Activated T-helper 1 cell treated with anti-CD3 and anti-CD28 coated beads, Interleukin-12 subunit alpha, Interleukin-12 subunit beta, Interleukin-2, Interleukin-4 antibody, amounts not matched to agents 30 ng/mL and 10 ng/mL and 1 ng/mL, durations not matched to agents 14 hours and 24 hours and 36 hours (primary cell): ENCODE measurements around the gene DNAJB8. TPM values are rescaled to one million over a fixed set of nuclear protein-coding genes. Genes with fewer than 3 reads are reported as not detected.

Experiments used
- DNase-seq: peaks from one replicate; pipeline ENCODE4 v3.0.0; 2021; ENCODE audit warnings: low spot score
- H3K27ac Mint-ChIP-seq: one replicate; pipeline ENCODE4 v1.8.0; 2021; ENCODE audit warnings: mild to moderate bottlenecking, mixed read lengths
- H3K27me3 Mint-ChIP-seq: one replicate; pipeline ENCODE4 v1.8.0; 2022; ENCODE audit warnings: mild to moderate bottlenecking, moderate library complexity, mixed read lengths; ENCODE audit not compliant: insufficient read depth
- H3K36me3 Mint-ChIP-seq: one replicate; pipeline ENCODE4 v1.8.0; 2021; ENCODE audit warnings: low read depth, mixed read lengths
- H3K4me1 Mint-ChIP-seq: one replicate; pipeline ENCODE4 v1.8.0; 2021; ENCODE audit warnings: low read depth, mixed read lengths
- H3K4me3 Mint-ChIP-seq: one replicate; pipeline ENCODE4 v1.8.0; 2021; ENCODE audit warnings: mild to moderate bottlenecking, moderate library complexity, mixed read lengths
- H3K9me3 Mint-ChIP-seq: one replicate; pipeline ENCODE4 v1.8.0; 2021; ENCODE audit warnings: mixed read lengths
- intact Hi-C: fragments of 100-400 bp; cut with micrococcal nuclease; formaldehyde crosslinking; loops from one replicate; pipeline ENCODE4 v1.15.1; 2024
- total RNA-seq: library from RNA; stranded (reverse); gene quantifications from 2 replicates; pipeline ENCODE4 v1.2.3, GENCODE V29; 2022

DNAJB8 gene
- total RNA-seq, 1 donor from 2014 or later = not detected

- H3K4me1 Mint-ChIP-seq = no peaks in the 10 kb centered on the region
- intact Hi-C loops = loop anchor here (2.0 kb wide), 1 partner anchor 157 kb away; no protein-coding TSS in a partner anchor
- no peak overlapping the region for H3K27ac Mint-ChIP-seq
- no peak overlapping the region for H3K4me3 Mint-ChIP-seq
- peaks cover 4% of the 10 kb centered on the region for H3K36me3 Mint-ChIP-seq
- H3K9me3 Mint-ChIP-seq = no peaks in the 10 kb centered on the region
- H3K27me3 Mint-ChIP-seq = peaks cover 32% of the 10 kb centered on the region
- no peak for DNase-seq
Observed at GRCh38 chr3:128427872-128428822, 38.5 kb downstream of the DNAJB8 start.

DNA sequence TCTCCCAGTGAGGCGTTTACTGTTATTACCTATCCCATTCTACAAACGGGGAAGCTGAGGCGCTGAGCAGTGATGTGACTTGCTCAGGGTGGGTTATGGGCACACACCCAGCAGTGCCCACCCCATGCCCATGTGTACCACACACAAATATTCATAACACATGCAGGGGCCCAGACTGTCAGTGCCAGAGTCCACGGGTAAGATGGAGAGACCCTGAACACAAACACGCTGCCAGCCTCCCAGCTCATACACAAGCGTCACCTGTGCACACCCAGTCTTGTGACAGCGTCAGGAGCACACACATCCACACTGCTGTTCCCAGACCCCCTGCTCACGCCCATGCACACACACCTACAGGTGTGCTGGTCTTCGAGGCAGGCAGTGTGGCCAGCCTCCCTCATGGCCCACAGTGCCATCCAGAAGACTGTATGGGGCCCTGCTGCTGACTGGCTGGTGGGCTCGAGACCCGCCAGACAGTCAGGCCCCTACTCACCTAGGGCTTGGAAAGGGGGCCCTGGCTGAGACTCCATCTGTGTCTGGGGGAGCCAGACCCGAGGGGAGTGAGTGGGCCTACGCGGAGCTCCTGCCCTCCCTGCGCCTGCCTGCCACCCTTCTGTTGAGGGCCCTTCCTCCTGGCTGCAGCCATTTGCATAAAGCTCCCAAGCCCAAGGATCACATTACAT lies 39.4 kb downstream of the DNAJB8 start:
- DNase-seq = no peak
- H3K27ac Mint-ChIP-seq = no peak overlapping the region
- peaks cover 29% of the 10 kb centered on the region for H3K27me3 Mint-ChIP-seq
- no peaks in the 10 kb centered on the region for H3K9me3 Mint-ChIP-seq
- H3K36me3 Mint-ChIP-seq = peaks cover 4% of the 10 kb centered on the region
- no peaks in the 10 kb centered on the region for H3K4me1 Mint-ChIP-seq
- H3K4me3 Mint-ChIP-seq = no peak overlapping the region
- intact Hi-C loops = loop anchor here (2.0 kb wide), 1 partner anchor 157 kb away; no protein-coding TSS in a partner anchor

GRCh38 chr3:128426128-128426921 lies 40.4 kb downstream of the DNAJB8 start:
- DNase-seq = peak; percentile 52
- Mint-ChIP-seq H3K4me3 (no peak overlapping the region), H3K36me3 (no peaks in the 10 kb centered on the region), H3K27ac (no peak overlapping the region), H3K27me3 (peaks cover 21% of the 10 kb centered on the region), H3K9me3 (no peaks in the 10 kb centered on the region), H3K4me1 (no peaks in the 10 kb centered on the region)
- intact Hi-C loops = loop anchor here (1.0 to 2.0 kb wide), 3 partner anchors 71 to 182 kb away; no protein-coding TSS in a partner anchor

DNA sequence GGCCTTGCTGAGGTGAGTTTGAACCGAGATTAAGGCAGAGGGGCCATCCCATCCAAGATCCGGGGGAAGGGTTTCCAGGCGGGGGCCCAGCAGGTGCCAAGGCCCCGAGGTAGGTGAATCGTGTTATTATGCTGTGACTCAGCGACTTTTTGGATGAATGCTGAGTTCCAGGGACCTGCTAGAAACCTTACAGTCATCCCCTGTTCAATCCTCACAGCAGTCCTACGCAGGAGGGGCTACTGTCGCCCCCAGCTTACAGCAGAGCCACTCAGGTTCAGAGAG lies 40.9 kb downstream of the DNAJB8 start:
- Mint-ChIP-seq H3K9me3 (no peaks in the 10 kb centered on the region), H3K4me1 (no peaks in the 10 kb centered on the region), H3K36me3 (no peaks in the 10 kb centered on the region), H3K27ac (no peak overlapping the region), H3K27me3 (peaks cover 17% of the 10 kb centered on the region), H3K4me3 (no peak overlapping the region)
- no peak for DNase-seq
- intact Hi-C loops = loop anchor here (1.0 to 2.0 kb wide), 3 partner anchors 72 to 183 kb away; no protein-coding TSS in a partner anchor

DNA sequence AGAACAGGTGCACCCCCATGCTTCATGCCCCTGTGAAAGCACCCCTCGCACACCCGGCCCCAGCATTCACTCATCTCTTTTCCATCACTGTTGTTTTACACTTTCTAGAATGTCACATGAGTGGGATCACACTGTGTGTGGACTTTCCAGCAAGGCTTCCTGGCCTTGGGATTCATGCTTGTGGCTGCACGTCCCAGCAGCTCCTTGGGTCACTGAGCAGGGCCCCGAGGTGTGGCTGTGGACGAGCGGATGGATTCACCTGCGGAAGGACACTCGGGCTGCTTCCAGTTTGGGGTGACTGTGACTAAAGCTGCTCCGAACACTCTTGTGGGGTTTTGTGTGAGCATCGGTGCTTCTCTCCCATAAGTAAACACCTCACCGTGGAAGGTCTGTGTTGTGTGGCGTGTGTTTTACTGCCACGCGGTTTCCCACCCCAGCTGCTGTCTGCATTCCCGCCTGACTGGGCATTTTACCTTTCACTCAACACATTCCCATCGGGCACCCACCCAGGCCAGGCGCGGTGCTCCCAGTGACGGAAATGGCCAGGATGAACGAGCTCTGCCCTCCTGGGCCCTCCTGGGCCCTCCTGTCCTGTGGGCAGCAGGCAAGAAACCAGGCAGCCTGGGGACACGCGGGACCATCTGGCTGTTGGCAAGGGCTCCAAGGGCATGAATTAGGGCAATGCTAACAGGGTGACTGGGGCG lies 41.4 kb downstream of the DNAJB8 start:
- H3K27ac Mint-ChIP-seq = no peak overlapping the region
- H3K36me3 Mint-ChIP-seq = no peaks in the 10 kb centered on the region
- no peaks in the 10 kb centered on the region for H3K9me3 Mint-ChIP-seq
- intact Hi-C loops = no loop called here
- H3K4me1 Mint-ChIP-seq = no peaks in the 10 kb centered on the region
- H3K27me3 Mint-ChIP-seq = peaks cover 12% of the 10 kb centered on the region
- no peak for DNase-seq
- no peak overlapping the region for H3K4me3 Mint-ChIP-seq

DNA sequence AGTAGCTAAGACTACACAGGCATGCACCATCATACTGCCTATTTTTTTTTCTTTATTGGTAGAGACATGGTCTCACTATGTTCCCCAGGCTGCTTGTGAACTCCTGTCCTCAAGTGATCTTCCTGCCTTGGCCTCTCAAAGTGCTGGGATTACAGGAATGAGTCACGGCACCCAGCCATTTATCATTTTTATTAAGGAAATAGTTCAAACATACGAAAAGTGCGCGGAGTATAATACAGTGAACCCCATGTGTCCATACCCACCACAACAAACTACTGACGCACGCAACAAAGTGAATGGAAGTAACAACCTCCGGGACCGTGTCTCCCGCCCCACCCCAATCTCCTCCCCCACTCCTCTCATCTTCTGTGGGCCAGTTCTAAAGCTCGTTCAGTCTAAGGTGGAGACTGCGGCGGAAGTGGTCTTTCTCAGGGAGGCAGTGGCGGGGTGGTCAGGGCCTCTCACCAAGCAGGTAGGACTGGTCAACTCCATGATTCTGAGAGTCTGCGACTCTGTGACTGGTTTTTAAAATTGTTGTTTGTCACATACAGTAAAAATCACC lies 42.1 kb downstream of the DNAJB8 start:
- Mint-ChIP-seq H3K27me3 (peaks cover 7% of the 10 kb centered on the region), H3K9me3 (no peaks in the 10 kb centered on the region), H3K27ac (no peak overlapping the region), H3K4me3 (no peak overlapping the region), H3K36me3 (no peaks in the 10 kb centered on the region), H3K4me1 (no peaks in the 10 kb centered on the region)
- intact Hi-C loops = no loop called here
- DNase-seq = no peak

DNA sequence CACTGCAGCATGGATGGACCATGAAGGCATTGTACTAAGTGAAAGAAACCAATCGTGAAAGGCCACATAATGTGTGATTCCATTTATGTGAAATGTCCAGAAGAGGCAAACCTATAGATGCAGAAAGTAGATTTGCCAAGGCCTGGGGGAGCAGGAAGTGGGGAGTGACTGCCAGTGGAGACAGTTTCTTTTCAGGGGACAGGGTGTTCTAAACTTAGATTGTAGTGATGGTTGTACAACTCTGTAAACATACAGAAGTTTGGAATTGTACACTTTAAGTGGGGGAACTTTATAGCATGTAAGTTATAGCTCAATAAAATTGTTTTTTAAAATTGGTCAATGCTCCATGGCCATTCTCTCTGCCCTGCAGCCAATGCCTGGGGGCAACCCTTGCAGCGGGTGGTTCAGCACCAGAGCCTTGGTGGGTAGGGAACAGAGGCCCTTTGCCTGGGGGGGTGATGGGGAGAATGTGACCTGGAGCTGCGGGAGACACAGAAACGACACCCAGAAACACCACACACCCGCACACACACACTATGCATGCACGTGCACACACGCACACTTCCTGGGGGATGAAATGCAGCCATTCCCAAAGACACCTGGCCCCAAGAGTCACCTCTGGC lies 43.1 kb downstream of the DNAJB8 start:
- Mint-ChIP-seq H3K9me3 (no peaks in the 10 kb centered on the region), H3K36me3 (no peaks in the 10 kb centered on the region), H3K4me3 (no peak overlapping the region), H3K27ac (no peak overlapping the region), H3K27me3 (peaks cover 7% of the 10 kb centered on the region), H3K4me1 (no peaks in the 10 kb centered on the region)
- DNase-seq = no peak
- intact Hi-C loops = no loop called here

- H3K27ac Mint-ChIP-seq = no peak overlapping the region
- H3K27me3 Mint-ChIP-seq = peaks cover 4% of the 10 kb centered on the region
- H3K9me3 Mint-ChIP-seq = no peaks in the 10 kb centered on the region
- H3K36me3 Mint-ChIP-seq = no peaks in the 10 kb centered on the region
- no peak for DNase-seq
- H3K4me1 Mint-ChIP-seq = no peaks in the 10 kb centered on the region
- H3K4me3 Mint-ChIP-seq = no peak overlapping the region
- intact Hi-C loops = no loop called here
Observed at GRCh38 chr3:128422762-128423524, 43.7 kb downstream of the DNAJB8 start.

GRCh38 chr3:128421966-128422365 lies 44.7 kb downstream of the DNAJB8 start:
- intact Hi-C loops = no loop called here
- H3K4me1 Mint-ChIP-seq = no peaks in the 10 kb centered on the region
- no peaks in the 10 kb centered on the region for H3K9me3 Mint-ChIP-seq
- peaks cover 3% of the 10 kb centered on the region for H3K27me3 Mint-ChIP-seq
- no peak overlapping the region for H3K27ac Mint-ChIP-seq
- H3K36me3 Mint-ChIP-seq = no peaks in the 10 kb centered on the region
- no peak overlapping the region for H3K4me3 Mint-ChIP-seq
- DNase-seq = no peak

DNA sequence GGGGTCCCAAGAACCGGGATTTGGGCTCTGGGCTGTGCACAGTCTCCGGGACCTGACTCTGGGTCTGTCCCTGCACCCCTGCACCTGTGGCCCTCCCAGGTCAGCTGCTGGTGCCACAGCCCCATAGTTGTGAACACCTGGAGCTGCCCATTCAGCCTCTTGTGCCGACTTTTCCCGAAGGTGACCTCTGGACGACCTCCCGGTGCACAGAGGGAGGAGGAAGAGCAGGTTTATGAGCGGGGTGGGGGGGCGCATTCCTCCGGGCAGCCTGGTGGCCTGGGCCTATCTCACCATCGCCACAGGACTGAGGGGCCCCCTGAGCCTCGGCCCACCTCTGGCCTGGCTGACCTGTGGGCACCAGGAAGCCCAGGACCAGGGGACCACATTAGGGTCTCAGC lies 45.3 kb downstream of the DNAJB8 start:
- Mint-ChIP-seq H3K27me3 (peaks cover 3% of the 10 kb centered on the region), H3K4me3 (no peak overlapping the region), H3K9me3 (no peaks in the 10 kb centered on the region), H3K27ac (no peak overlapping the region), H3K36me3 (no peaks in the 10 kb centered on the region), H3K4me1 (no peaks in the 10 kb centered on the region)
- intact Hi-C loops = no loop called here
- DNase-seq = no peak

DNA sequence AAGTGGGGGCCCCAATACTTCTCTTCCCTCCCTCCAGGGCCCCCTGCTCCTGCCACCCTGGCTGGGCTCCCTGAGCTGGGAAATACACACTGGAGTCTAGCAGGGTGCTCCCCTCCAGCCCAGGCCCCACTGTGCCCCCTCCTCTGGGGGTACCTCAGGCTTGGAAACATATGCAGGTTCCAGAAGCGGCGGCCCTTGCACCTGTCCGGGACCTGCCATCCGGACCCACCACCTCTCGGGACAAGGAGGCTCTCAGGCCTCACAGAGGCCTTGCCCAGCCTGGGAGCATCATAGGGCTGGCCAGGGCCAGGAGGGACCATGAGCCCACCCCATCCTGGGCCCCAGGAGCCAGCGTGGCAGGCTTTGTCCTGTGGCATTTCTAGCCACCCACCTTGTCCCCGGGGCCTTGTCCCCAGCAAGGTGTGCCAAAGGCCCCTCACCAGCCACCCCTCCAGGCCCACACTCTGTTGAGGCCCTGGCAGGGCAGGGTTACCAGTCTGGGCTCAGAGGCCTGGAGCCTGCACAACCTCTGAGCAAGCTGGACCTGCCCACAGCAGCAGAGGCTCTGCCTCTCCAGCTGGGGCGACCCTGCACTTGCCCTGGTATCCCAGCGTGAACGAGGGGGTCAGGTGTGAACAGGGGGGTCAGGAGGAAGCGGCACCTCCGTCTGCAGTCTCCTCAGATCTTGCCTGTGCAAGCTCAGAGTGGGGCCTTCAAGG lies 45.8 kb downstream of the DNAJB8 start:
- Mint-ChIP-seq H3K27me3 (peaks cover 3% of the 10 kb centered on the region), H3K4me3 (no peak overlapping the region), H3K4me1 (no peaks in the 10 kb centered on the region), H3K27ac (no peak overlapping the region), H3K36me3 (no peaks in the 10 kb centered on the region), H3K9me3 (no peaks in the 10 kb centered on the region)
- intact Hi-C loops = no loop called here
- DNase-seq = no peak
